Heart right ventricle (tissue), 16 donors: ENCODE data around the gene COG2. TPM values are rescaled to one million over a fixed set of nuclear protein-coding genes. Genes with fewer than 3 reads are reported as not detected.

Source experiments
- ATAC-seq, 8 donors: fragments of 200-7000 bp; cut with Tn5 transposase; one replicate each; pipeline ENCODE4 v1.9.1; 2020; ENCODE audit warnings: mild to moderate bottlenecking in 8 of 8, moderate library complexity in 8 of 8, moderate number of reproducible peaks in 1 of 8
- DNase-seq, 2 donors: peaks; one replicate each; pipeline ENCODE4 v3.0.0-alpha.2; 2020
- H3K27ac ChIP-seq, 10 donors: fragments of 200-600 bp; sonication (generic) in 2 of 10; one replicate each; pipeline versions ENCODE4 v1.5.0 to v1.8.0; 2020 to 2022; ENCODE audit warnings: mild to moderate bottlenecking in 3 of 10
- H3K27me3 ChIP-seq, 7 donors: fragments of 200-600 bp; one replicate each; pipeline ENCODE4 v1.8.0; 2021 to 2022; ENCODE audit warnings: mild to moderate bottlenecking in 2 of 7
- H3K36me3 ChIP-seq, 9 donors: fragments of 200-600 bp; sonication (generic) in 1 of 9; one replicate each; pipeline versions ENCODE4 v1.5.0 to v1.8.0; 2020 to 2022; ENCODE audit warnings: mild to moderate bottlenecking in 2 of 9
- H3K4me1 ChIP-seq, 9 donors: fragments of 200-600 bp; sonication (generic) in 1 of 9; one replicate each; pipeline versions ENCODE4 v1.5.0 to v1.8.0; 2020 to 2022; ENCODE audit warnings: mild to moderate bottlenecking in 4 of 9
- H3K4me3 ChIP-seq, 10 donors: fragments of 200-600 bp; sonication (generic) in 2 of 10; one replicate each; pipeline versions ENCODE4 v1.5.0 to v1.8.0; 2020 to 2022; ENCODE audit warnings: mild to moderate bottlenecking in 7 of 10, moderate library complexity in 2 of 10
- H3K9me3 ChIP-seq, 11 donors: fragments of 200-600 bp in 10 of 11; sonication (generic) in 2 of 11; one replicate each; pipeline versions ENCODE4 v1.5.0 to v1.8.0; 2013 to 2022; ENCODE audit warnings: mild to moderate bottlenecking in 2 of 11, control low read depth in 1 of 11, moderate library complexity in 1 of 11
- WGBS, 2 donors: extraction: QIAGEN DNeasy Blood & Tissue Kit; methylation state at CpG; one replicate each; pipeline ENCODE4 v1.1.7; 2013; ENCODE audit warnings: inconsistent platforms in 1 of 2; 5-methylcytosine and 5-hydroxymethylcytosine counted together
- intact Hi-C, 10 donors: fragments of 100-400 bp; cut with DNase I; formaldehyde crosslinking; loops; one replicate each; pipeline versions ENCODE4 v1.11.1 to v1.14.2; 2022
- polyA plus RNA-seq, 2 donors: library from polyadenylated mRNA; stranded (reverse); fragments of 200-250 nt; gene quantifications; one replicate each; pipeline ENCODE4 v1.2.3, GENCODE V29; 2013
- total RNA-seq, 10 donors: library from RNA; stranded (reverse); fragmentation: NEBNext Ultra II Directional in 3 of 10; extraction: Animal tissue kit (Norgen Biotek cat#: 25700) in 3 of 10; gene quantifications; one replicate each; pipeline versions ENCODE4 v1.2.1 to v1.2.4, GENCODE V29; 2021 to 2023
- TF ChIP-seq, protein P1 (sequence below), 9 donors: fragments of 200-600 bp; sonication (generic) in 2 of 9; IDR thresholded peaks; one replicate each; pipeline versions ENCODE4 v1.5.0 to v1.8.0; 2021 to 2022; ENCODE audit warnings: antibody characterized with exemption in 9 of 9, mild to moderate bottlenecking in 5 of 9, moderate library complexity in 1 of 9
- donor health status: Arrhythmogenic right ventricular cardiomyopathy.
- donor health status: ischemic (EF 13 %, LVEDD 7.1; RV severe dilation, severe dysfunction).
- donor health status: healthy with polysubstance abuse.
- donor health status: DM: no; HTN: yes; CAD: no.
- donor health status: DM: no; HTN: no; CAD: no.
- donor health status: ischemic (EF 25% LVEDD 6.9; RV normal size, moderate dysfunction).
- donor health status: ischemic (EF 25% LVEDD 5.7; RV mildly dilated, moderate dysfunction).
- donor health status: healthy.
- donor health status: DM: yes; HTN: yes; CAD: no.
- donor health status: Ischemic cardiomyopathy.
- donor health status: ischemic (EF 35%, LVEDD 5.7; RV mildly dilated, moderate dysfunction).
- donor health status: nonischemic (EF 11% LVEDD 7.7; RV severe dilation, severe dysfunction).
- donor health status: DM: yes; HTN: yes; CAD: no.
- donor health status: PGD.
- donor health status: ischemic (EF 29% LVEDD 5.4; RV normal size, mild dysfunction).
- donor health status: nonischemic (EF 23%, LVEDD 6.1; RV moderate dilation, normal function).

COG2 gene
- total and polyA plus RNA-seq, 12 donors, result 7.5 to 36.5 (median 24.6) TPM

DNA sequence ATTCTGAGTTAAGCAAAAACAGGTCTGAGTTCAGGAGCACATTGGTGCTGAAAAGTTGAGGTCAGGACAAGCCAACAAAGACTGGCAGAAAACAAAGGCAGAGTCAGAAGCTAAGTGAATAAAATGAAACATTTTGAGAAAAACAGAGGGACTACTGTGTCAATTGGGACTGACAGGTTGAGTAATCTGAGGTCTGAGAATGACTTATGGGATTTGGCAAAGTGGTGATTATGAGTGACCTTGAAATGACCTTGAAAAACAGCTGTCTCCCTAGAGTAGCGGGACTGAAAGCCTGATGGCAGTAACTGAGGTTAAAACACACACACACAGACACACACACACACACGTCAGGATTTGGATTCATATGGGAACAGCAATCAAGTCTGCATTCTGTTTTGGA lies 8.8 kb upstream of the COG2 start:
- H3K9me3 ChIP-seq, result no peaks in the 10 kb centered on the region
- TF ChIP-seq, protein P1, sequence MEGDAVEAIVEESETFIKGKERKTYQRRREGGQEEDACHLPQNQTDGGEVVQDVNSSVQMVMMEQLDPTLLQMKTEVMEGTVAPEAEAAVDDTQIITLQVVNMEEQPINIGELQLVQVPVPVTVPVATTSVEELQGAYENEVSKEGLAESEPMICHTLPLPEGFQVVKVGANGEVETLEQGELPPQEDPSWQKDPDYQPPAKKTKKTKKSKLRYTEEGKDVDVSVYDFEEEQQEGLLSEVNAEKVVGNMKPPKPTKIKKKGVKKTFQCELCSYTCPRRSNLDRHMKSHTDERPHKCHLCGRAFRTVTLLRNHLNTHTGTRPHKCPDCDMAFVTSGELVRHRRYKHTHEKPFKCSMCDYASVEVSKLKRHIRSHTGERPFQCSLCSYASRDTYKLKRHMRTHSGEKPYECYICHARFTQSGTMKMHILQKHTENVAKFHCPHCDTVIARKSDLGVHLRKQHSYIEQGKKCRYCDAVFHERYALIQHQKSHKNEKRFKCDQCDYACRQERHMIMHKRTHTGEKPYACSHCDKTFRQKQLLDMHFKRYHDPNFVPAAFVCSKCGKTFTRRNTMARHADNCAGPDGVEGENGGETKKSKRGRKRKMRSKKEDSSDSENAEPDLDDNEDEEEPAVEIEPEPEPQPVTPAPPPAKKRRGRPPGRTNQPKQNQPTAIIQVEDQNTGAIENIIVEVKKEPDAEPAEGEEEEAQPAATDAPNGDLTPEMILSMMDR (IDR thresholded peaks at IDR 0.05), result no peak
- no peak for ATAC-seq
- peaks cover 0 to 14% (median 3%) of the 10 kb centered on the region in 7 donors for H3K27me3 ChIP-seq
- DNase-seq, result no peak
- no peak overlapping the region for H3K4me3 ChIP-seq
- H3K4me1 ChIP-seq, result no peaks in the 10 kb centered on the region
- intact Hi-C loops, result loop anchor here in 3 of 10 donors (2.0 to 10.0 kb wide), 3 partner anchors 137 to 141 kb away; no protein-coding TSS in a partner anchor
- H3K36me3 ChIP-seq, result no peaks in the 10 kb centered on the region
- 53 to 61% methylated on average over 2 of the region's 2 CpGs for WGBS, 2 donors
- no peak overlapping the region for H3K27ac ChIP-seq

GRCh38 chr1:230634384-230634783 lies 7.9 kb upstream of the COG2 start:
- no peak for DNase-seq
- peaks cover 0 to 6% (median 0%) of the 10 kb centered on the region in 9 donors for H3K4me1 ChIP-seq
- intact Hi-C loops, result loop anchor here in 2 of 10 donors (5.0 to 10.0 kb wide), 2 partner anchors 138 to 140 kb away; no protein-coding TSS in a partner anchor
- no peaks in the 10 kb centered on the region for H3K36me3 ChIP-seq
- ATAC-seq, result no peak
- peaks cover 0 to 21% (median 3%) of the 10 kb centered on the region in 7 donors for H3K27me3 ChIP-seq
- 65 to 67% methylated on average over 5 of the region's 5 CpGs for WGBS, 2 donors
- no peak overlapping the region for H3K27ac ChIP-seq
- no peak overlapping the region for H3K4me3 ChIP-seq
- H3K9me3 ChIP-seq, result no peaks in the 10 kb centered on the region
- TF ChIP-seq, protein P1 (IDR thresholded peaks at IDR 0.05), result no peak

GRCh38 chr1:230636575-230637148 lies 5.6 kb upstream of the COG2 start:
- intact Hi-C loops, result loop anchor here in 1 of 10 donors (10.0 kb wide), 1 partner anchor 138 kb away; no protein-coding TSS in a partner anchor
- DNase-seq (no peak), ATAC-seq (no peak)
- H3K27me3 ChIP-seq, result peaks cover 0 to 21% (median 3%) of the 10 kb centered on the region in 7 donors
- no peak overlapping the region for H3K27ac ChIP-seq
- no peaks in the 10 kb centered on the region for H3K9me3 ChIP-seq
- peaks cover 0 to 12% (median 2%) of the 10 kb centered on the region in 9 donors for H3K4me1 ChIP-seq
- 80 to 83% methylated on average over 7 of the region's 7 CpGs for WGBS, 2 donors
- TF ChIP-seq, protein P1 (IDR thresholded peaks at IDR 0.05), result no peak
- no peaks in the 10 kb centered on the region for H3K36me3 ChIP-seq
- H3K4me3 ChIP-seq, result no peak overlapping the region

GRCh38 chr1:230639714-230640209 lies 2.5 kb upstream of the COG2 start:
- Histone ChIP-seq H3K4me3 (no peak overlapping the region), H3K9me3 (no peaks in the 10 kb centered on the region), H3K36me3 (no peaks in the 10 kb centered on the region), H3K4me1 (peaks cover 9 to 36% (median 24%) of the 10 kb centered on the region in 9 donors), H3K27me3 (peaks cover 0 to 21% (median 3%) of the 10 kb centered on the region in 7 donors), H3K27ac (peak overlapping the region in 2 of 10 donors; percentile 41 to 65)
- TF ChIP-seq, protein P1 (IDR thresholded peaks at IDR 0.05), result no peak
- DNase-seq (no peak), ATAC-seq (no peak)
- 75 to 82% methylated on average over 5 of the region's 5 CpGs for WGBS, 2 donors
- intact Hi-C loops, result loop anchor here in 4 of 10 donors (5.0 to 10.0 kb wide), 2 partner anchors 133 to 135 kb away; no protein-coding TSS in a partner anchor
